ENCODE data around the gene GABRQ.
"Not testable (repeated sequence)": the region's sequence is repeated elsewhere in the genome, so short reads cannot be mapped to it uniquely, and the experiment has no call there.

GABRQ gene

GRCh38 chrX:152663086-152663485 lies 25.4 kb downstream of the GABRQ start:
- DNase-seq, result no peak

GRCh38 chrX:152674135-152674534 lies 36.4 kb downstream of the GABRQ start:
- DNase-seq, result no peak

GRCh38 chrX:152674652-152675051 lies 37.0 kb downstream of the GABRQ start:
- not testable (repeated sequence) for DNase-seq

- DNase-seq, result not testable (repeated sequence)
These were observed 43.3 kb downstream of the GABRQ start for GRCh38 chrX:152681012-152681411.

GRCh38 chrX:152697952-152698931 lies 60.5 kb downstream of the GABRQ start, which contains the start of gene MAGEA3:
TSS of gene MAGEA3 (plus strand) at chrX:152698794. CDS start at chrX:152700833, 2,039 bp downstream.
- DNase-seq, result not testable (repeated sequence)

- not testable (repeated sequence) for DNase-seq
These were observed 62.7 kb downstream of the GABRQ start for GRCh38 chrX:152700390-152700789.

- DNase-seq, result not testable (repeated sequence)
These were observed 68.8 kb downstream of the GABRQ start for GRCh38 chrX:152706500-152706899.

Measured in NCI-H2029 treated with DMSO at 0.1 percent for 48 hours (cell line).